ENCODE results near the gene TMEM132A.

Gene TMEM132A

GRCh38 chr11:60971520-60971919 lies 47.3 kb downstream of the TMEM132A start, which contains the start of gene CD6:
CD6 (plus strand) TSS chr11:60971680; CDS start chr11:60971866, 186 bp downstream.
- no peak for TF ChIP-seq CTCF (IDR thresholded peaks at IDR 0.05)

DNA sequence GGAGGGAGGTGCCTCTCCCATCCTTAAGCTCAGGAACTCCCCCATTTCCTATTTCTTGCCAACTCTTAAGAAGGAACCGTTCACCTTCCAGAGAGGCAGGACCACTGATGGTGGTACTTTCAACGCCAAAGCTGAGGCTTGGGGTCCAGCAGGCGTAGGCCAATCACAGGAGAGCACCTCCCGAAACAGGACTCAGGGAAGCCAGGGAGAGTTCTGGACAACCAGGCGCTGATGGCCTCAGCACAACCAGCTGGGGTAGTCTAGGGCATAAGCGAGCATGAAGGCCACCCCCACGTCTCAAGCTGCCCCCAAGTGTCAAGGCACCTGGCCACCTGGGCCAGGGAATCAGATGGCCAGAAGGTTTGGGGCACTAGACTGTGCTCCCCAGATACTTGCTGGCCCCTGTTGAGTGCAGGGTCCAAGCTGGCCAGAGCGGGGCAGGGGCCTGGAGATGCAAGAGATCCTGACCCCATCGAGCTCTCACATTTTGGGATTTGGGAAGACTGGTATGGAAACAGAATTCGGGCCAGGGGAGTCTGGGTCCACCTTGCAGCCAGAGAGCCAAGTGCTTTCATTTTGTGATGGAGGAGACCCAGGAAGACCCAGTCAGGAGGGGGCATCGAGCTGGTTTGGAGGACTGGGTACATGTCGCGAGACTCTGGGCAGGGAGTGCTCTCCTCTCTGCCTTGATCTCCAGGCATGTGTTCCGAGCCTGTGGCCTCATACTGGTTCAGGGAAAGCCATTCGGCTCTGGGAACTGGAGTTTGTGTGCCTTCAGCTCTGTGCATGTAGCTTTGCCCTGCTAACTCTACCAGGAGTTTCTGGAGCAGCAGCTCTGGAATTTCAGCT lies 48.1 kb downstream of the TMEM132A start:
- TF ChIP-seq CTCF (IDR thresholded peaks at IDR 0.05) = no peak

DNA sequence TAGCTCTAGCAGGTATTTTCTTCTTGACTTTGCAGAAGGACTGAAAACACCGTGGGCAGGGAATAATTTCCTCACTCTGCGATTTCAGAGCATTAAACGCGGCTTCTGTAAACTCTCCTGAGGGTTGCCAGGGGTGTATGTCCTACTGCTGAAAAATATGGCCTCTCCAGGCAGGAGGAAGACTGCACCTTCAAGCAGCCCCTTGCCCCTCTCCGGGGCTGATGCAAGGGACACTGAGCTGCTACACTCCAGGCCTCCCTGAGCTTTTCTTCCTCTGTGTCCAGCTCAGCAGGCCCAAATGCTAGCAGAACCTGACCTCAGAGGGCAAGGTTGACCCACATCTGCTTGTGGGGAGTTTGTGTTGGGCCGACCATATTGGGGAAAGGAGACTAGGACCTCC lies 49.4 kb downstream of the TMEM132A start:
- TF ChIP-seq CTCF (IDR thresholded peaks at IDR 0.05) = no peak

GRCh38 chr11:60974726-60975125 lies 50.5 kb downstream of the TMEM132A start:
- TF ChIP-seq CTCF (IDR thresholded peaks at IDR 0.05) = no peak

GRCh38 chr11:60977224-60977623 lies 53.0 kb downstream of the TMEM132A start:
- TF ChIP-seq CTCF (IDR thresholded peaks at IDR 0.05) = no peak

DNA sequence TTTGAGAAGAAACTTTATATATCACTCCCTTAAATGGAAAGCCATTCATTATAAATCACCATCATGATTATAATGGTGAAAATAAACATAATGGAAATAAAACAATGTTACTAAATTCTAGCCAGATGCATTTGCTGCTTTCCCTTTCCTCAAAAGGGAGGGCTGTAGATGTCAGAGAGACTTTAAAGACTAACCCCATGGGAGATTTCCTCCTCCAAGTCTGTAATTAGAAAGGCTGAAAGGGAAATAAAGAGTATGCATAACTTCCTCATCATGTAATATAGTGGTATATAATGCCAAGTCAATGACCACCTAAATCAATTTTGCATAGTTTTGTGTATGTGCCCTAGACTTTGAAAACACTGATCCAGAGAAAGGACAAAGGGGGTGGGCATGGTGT lies 53.6 kb downstream of the TMEM132A start:
- no peak for TF ChIP-seq CTCF (IDR thresholded peaks at IDR 0.05)

GRCh38 chr11:60978546-60979380 lies 54.5 kb downstream of the TMEM132A start:
- TF ChIP-seq CTCF (IDR thresholded peaks at IDR 0.05) = no peak
